Hepatocyte (in vitro differentiated cells): Measurements from ENCODE around the gene ELAVL2.

Source experiments
- CTCF ChIP-seq: fragments of 200-600 bp; sonication (generic); IDR thresholded peaks from 2 replicates; pipeline ENCODE4 v1.5.1; 2016; ENCODE audit warnings: antibody characterized with exemption, mild to moderate bottlenecking; ENCODE audit not compliant: poor library complexity
- EZH2 ChIP-seq: fragments of 200-600 bp; sonication (generic); IDR thresholded peaks from 2 replicates; pipeline ENCODE4 v1.6.1; 2016; ENCODE audit warnings: antibody characterized with exemption, mild to moderate bottlenecking, borderline replicate concordance
- EZH2phosphoT487 ChIP-seq: fragments of 200-600 bp; sonication (generic); IDR thresholded peaks from one replicate; pipeline ENCODE4 v1.6.1; 2018; ENCODE audit warnings: antibody characterized with exemption, mild to moderate bottlenecking, low read depth, moderate library complexity; ENCODE audit not compliant: unreplicated experiment, severe bottlenecking

DNA sequence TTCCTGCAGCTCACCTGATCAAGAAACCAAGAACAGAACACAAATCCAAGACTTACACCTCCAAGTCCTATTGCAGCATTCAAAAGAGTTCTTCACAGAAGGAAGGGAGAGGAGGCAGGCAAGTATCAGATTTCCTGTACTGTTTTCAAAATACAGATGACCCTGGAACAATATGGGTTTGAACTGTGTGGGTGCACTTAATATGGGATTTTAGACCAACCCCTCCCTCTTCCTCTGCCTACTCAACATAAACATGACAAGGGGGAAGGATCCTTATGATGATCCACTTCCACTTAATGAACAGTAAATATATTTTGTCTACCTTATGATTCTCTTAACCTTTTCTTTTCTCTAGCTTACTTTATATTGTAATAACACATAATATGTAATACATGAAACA, 104.6 kb downstream of the ELAVL2 start:
- no peak for TF ChIP-seq CTCF
- TF ChIP-seq EZH2phosphoT487: no peak
- TF ChIP-seq EZH2: no peak
